Measurements from ENCODE around the gene ARID3C.

- TF ChIP-seq, protein P1, sequence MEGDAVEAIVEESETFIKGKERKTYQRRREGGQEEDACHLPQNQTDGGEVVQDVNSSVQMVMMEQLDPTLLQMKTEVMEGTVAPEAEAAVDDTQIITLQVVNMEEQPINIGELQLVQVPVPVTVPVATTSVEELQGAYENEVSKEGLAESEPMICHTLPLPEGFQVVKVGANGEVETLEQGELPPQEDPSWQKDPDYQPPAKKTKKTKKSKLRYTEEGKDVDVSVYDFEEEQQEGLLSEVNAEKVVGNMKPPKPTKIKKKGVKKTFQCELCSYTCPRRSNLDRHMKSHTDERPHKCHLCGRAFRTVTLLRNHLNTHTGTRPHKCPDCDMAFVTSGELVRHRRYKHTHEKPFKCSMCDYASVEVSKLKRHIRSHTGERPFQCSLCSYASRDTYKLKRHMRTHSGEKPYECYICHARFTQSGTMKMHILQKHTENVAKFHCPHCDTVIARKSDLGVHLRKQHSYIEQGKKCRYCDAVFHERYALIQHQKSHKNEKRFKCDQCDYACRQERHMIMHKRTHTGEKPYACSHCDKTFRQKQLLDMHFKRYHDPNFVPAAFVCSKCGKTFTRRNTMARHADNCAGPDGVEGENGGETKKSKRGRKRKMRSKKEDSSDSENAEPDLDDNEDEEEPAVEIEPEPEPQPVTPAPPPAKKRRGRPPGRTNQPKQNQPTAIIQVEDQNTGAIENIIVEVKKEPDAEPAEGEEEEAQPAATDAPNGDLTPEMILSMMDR (IDR thresholded peaks at IDR 0.05): no peak
- no peak for TF ChIP-seq POLR2A (IDR thresholded peaks at IDR 0.05)
Observed at GRCh38 chr9:34671307-34671706, 42.4 kb upstream of the ARID3C start.
